Stimulated activated CD8-positive, alpha-beta memory T cell treated with anti-CD3 and anti-CD28 coated beads, Interleukin-12 subunit alpha, Interleukin-12 subunit beta, amount 100 ng/mL, for 24 hours (primary cell): Measurements from ENCODE around the gene KIRREL1.

ENCODE experiments used
- DNase-seq: peaks from one replicate; pipeline ENCODE4 v3.0.0-alpha.2; 2020; ENCODE audit errors: extremely low read depth

The KIRREL1 gene

GRCh38 chr1:158071138-158071537 is 77.7 kb downstream of the KIRREL1 start:
- DNase-seq: no peak

GRCh38 chr1:158075078-158075477 is 81.6 kb downstream of the KIRREL1 start:
- DNase-seq: no peak

- DNase-seq: no peak
These were observed 83.0 kb downstream of the KIRREL1 start for GRCh38 chr1:158076441-158076840.

GRCh38 chr1:158077411-158078256 is 84.2 kb downstream of the KIRREL1 start:
- DNase-seq: no peak

GRCh38 chr1:158078569-158079080 is 85.2 kb downstream of the KIRREL1 start:
- DNase-seq: no peak

GRCh38 chr1:158080066-158080465 is 86.6 kb downstream of the KIRREL1 start:
- DNase-seq: no peak

GRCh38 chr1:158084336-158084735 is 90.9 kb downstream of the KIRREL1 start:
- DNase-seq: no peak

- DNase-seq: no peak
These were observed 91.3 kb downstream of the KIRREL1 start for GRCh38 chr1:158084747-158085146.

GRCh38 chr1:158087320-158087927 is 94.0 kb downstream of the KIRREL1 start:
- DNase-seq: no peak

- DNase-seq: no peak
These were observed 96.0 kb downstream of the KIRREL1 start for GRCh38 chr1:158089476-158089875.

- DNase-seq: no peak
These were observed 96.6 kb downstream of the KIRREL1 start for GRCh38 chr1:158089925-158090637.

- no peak for DNase-seq
These were observed 99.9 kb downstream of the KIRREL1 start for GRCh38 chr1:158093376-158093775.

GRCh38 chr1:158094571-158094970 is 101.1 kb downstream of the KIRREL1 start:
- no peak for DNase-seq

- DNase-seq: no peak
These were observed 102.4 kb downstream of the KIRREL1 start for GRCh38 chr1:158095737-158096335.

GRCh38 chr1:158098256-158098655 is 104.8 kb downstream of the KIRREL1 start:
- no peak for DNase-seq

- DNase-seq: no peak
These were observed 105.7 kb downstream of the KIRREL1 start for GRCh38 chr1:158099185-158099584.

- no peak for DNase-seq
These were observed 107.1 kb downstream of the KIRREL1 start for GRCh38 chr1:158100498-158100897.

GRCh38 chr1:158101455-158101854 is 108.0 kb downstream of the KIRREL1 start:
- no peak for DNase-seq

- no peak for DNase-seq
These were observed 108.5 kb downstream of the KIRREL1 start for GRCh38 chr1:158101927-158102326.

- DNase-seq: no peak
These were observed 109.6 kb downstream of the KIRREL1 start for GRCh38 chr1:158102881-158103674.

- DNase-seq: no peak
These were observed 110.5 kb downstream of the KIRREL1 start for GRCh38 chr1:158103861-158104522.
